ENCODE data around the gene EIF4B. TPM values are rescaled to one million over a fixed set of nuclear protein-coding genes. Genes with fewer than 3 reads are reported as not detected.

Gene EIF4B
- total and polyA plus RNA-seq, 2 of the 8 experiments (the other 6 are each of a cell fraction or from before 2014, with no cell fraction given), result 269 to 816 TPM

DNA sequence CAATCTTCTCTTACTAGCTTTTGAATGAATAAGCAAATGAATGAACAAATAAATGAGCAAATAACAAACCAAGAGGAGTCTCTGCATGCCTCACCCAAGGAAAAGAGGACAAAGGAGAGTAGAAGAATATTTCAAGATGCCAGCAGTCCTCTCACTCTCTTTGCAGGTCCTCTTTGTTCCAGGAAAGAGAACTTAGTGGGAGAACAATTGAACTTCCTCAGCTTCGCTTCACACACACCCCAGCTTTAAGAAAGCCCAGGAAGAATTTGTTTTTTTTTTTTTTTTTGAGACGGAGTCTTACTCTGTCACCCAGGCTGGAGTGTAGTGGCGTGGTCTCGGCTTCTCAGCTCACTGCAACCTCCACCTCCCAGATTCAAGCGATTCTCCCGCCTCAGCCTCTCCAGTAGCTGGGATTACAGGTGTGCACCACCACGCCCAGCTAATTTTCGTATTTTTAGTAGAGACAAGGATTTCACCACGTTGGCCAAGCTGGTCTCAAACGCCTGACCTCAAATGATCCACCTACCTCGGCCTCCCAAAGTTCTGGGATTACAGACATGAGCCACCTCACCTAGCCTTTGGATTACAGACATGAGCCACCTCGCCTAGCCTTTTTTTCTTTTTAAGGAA is 37.0 kb upstream of the EIF4B start (continued):
- TF ChIP-seq FOSL1 (IDR thresholded peaks at IDR 0.05; ENCODE audit: insufficient read depth, low read depth, low read length) (no peak), SAP30 (IDR thresholded peaks at IDR 0.05; ENCODE audit: insufficient read depth, insufficient replicate concordance, low read length) (no peak), CEBPB (IDR thresholded peaks at IDR 0.05; ENCODE audit: low read depth, low read length) (no peak)
